GM12878 (cell line): Measurements from ENCODE around the gene CS. TPM values are rescaled to one million over a fixed set of nuclear protein-coding genes. Genes with fewer than 3 reads are reported as not detected.

Source experiments
- BCL11A ChIP-seq: IDR thresholded peaks from 2 replicates; pipeline ENCODE4 v1.6.1; 2011; ENCODE audit warnings: low read depth, low read length
- BCL3 ChIP-seq: IDR thresholded peaks from 2 replicates; pipeline ENCODE4 v1.6.1; 2011; ENCODE audit warnings: borderline replicate concordance, low read depth, mild to moderate bottlenecking, moderate library complexity, low read length; ENCODE audit not compliant: insufficient read depth, poor library complexity, severe bottlenecking
- CREB1 ChIP-seq: IDR thresholded peaks from 2 replicates; pipeline ENCODE4 v1.6.1; 2012; ENCODE audit warnings: low read depth, mild to moderate bottlenecking, inconsistent platforms
- CREM ChIP-seq: IDR thresholded peaks from 2 replicates; pipeline ENCODE4 v1.6.1; 2014; ENCODE audit warnings: antibody characterized with exemption, low read depth
- EED ChIP-seq: sonication (generic); IDR thresholded peaks from 2 replicates; pipeline ENCODE4 v1.6.1; 2016; ENCODE audit warnings: antibody characterized with exemption, low read depth
- HCFC1 ChIP-seq: fragments of 150-350 bp; IDR thresholded peaks from 2 replicates; pipeline ENCODE4 v1.6.1; 2014; ENCODE audit warnings: low read length
- HDGF ChIP-seq: fragments of 450-650 bp; IDR thresholded peaks from 2 replicates; pipeline ENCODE4 v1.6.1; 2016; ENCODE audit warnings: antibody characterized with exemption
- KAT2A ChIP-seq: conservative IDR thresholded peaks from 2 replicates; pipeline ENCODE4 v1.6.1; 2011; ENCODE audit warnings: low read depth, low read length; ENCODE audit not compliant: control insufficient read depth
- MAX ChIP-seq: IDR thresholded peaks from 2 replicates; pipeline ENCODE4 v1.6.1; 2012; ENCODE audit warnings: low read depth, low read length, improper control_type of control experiment
- MLLT1 ChIP-seq: fragments of 450-650 bp; IDR thresholded peaks from 2 replicates; pipeline ENCODE4 v1.6.1; 2016; ENCODE audit warnings: mild to moderate bottlenecking
- RB1 ChIP-seq: fragments of 450-650 bp; formaldehyde crosslinking; IDR thresholded peaks from 2 replicates; pipeline ENCODE4 v1.6.1; 2017; ENCODE audit warnings: mild to moderate bottlenecking, borderline replicate concordance
- RELA ChIP-seq: fragments of 450-650 bp; IDR thresholded peaks from 2 replicates; pipeline ENCODE4 v1.8.0; 2014; ENCODE audit warnings: borderline replicate concordance; ENCODE audit not compliant: partially characterized antibody
- RFX5 ChIP-seq: IDR thresholded peaks from 2 replicates; pipeline ENCODE4 v1.6.1; 2011; ENCODE audit warnings: low read depth, low read length, improper control_type of control experiment
- RUNX3 ChIP-seq: IDR thresholded peaks from 2 replicates; pipeline ENCODE4 v1.6.1; 2012; ENCODE audit warnings: low read length, inconsistent platforms
- SIX5 ChIP-seq: IDR thresholded peaks from 2 replicates; pipeline ENCODE4 v1.6.1; 2011; ENCODE audit warnings: mild to moderate bottlenecking, low read depth, low read length, moderate library complexity; ENCODE audit not compliant: severe bottlenecking
- SPI1 ChIP-seq: IDR thresholded peaks from 2 replicates; pipeline ENCODE4 v1.6.1; 2011; ENCODE audit warnings: low read depth, mild to moderate bottlenecking, low read length, moderate library complexity, borderline replicate concordance; ENCODE audit not compliant: insufficient read depth
- SUZ12 ChIP-seq: fragments of 200-600 bp; sonication (generic); IDR thresholded peaks from one replicate; pipeline ENCODE4 v1.6.1; 2018; ENCODE audit warnings: antibody characterized with exemption, mild to moderate bottlenecking; ENCODE audit not compliant: unreplicated experiment
- TBL1XR1 ChIP-seq: IDR thresholded peaks from 2 replicates; pipeline ENCODE4 v1.6.1; 2012; ENCODE audit warnings: low read depth, low read length, improper control_type of control experiment
- TCF7 ChIP-seq: IDR thresholded peaks from 2 replicates; pipeline ENCODE4 v1.6.1; 2014; ENCODE audit warnings: antibody characterized with exemption, borderline replicate concordance
- ZNF207 ChIP-seq: fragments of 450-650 bp; IDR thresholded peaks from 2 replicates; pipeline ENCODE4 v1.6.1; 2014; ENCODE audit warnings: antibody characterized with exemption, mild to moderate bottlenecking, borderline replicate concordance
- ZNF687 ChIP-seq: fragments of 450-650 bp; IDR thresholded peaks from 2 replicates; pipeline ENCODE4 v1.6.1; 2017; ENCODE audit warnings: mild to moderate bottlenecking, moderate library complexity
- polyA plus RNA-seq, 11 experiments: library from polyadenylated mRNA; depleted of rRNA in 4 of 11; unstranded in 6 of 11; stranded (reverse) in 5 of 11; fragments of >200 nt; fragmentation: Nextera tagmentation in 4 of 11; fragmentation: Illumina TruSeq in 1 of 11; extraction: Ambion mirVana in 4 of 11; extraction: Trizol in 1 of 11; gene quantifications; 1 replicate in 1 of 11; 2 replicates in 10 of 11; pipeline versions ENCODE4 v1.2.1 to v1.2.3, GENCODE V29; 2011 to 2016; ENCODE audit warnings: inconsistent platforms in 2 of 11, missing spikeins in 2 of 11, low read depth in 1 of 11
- total RNA-seq, 4 experiments: library from RNA; depleted of rRNA in 3 of 4; stranded (reverse); fragments of >200 nt in 3 of 4; fragmentation: Illumina TruSeq in 1 of 4; extraction: Trizol in 1 of 4; gene quantifications; 2 replicates each; pipeline versions ENCODE4 v1.2.1 to v1.2.3, GENCODE V29; 2013 to 2021

CS gene
- total and polyA plus RNA-seq, 10 of the 15 experiments (the other 5 are each of a cell fraction or from before 2014, with no cell fraction given): 64.9 to 276 (median 139) TPM

- TF ChIP-seq ZNF687: no peak
- TF ChIP-seq SUZ12: no peak
- TF ChIP-seq ZNF207: no peak
- TF ChIP-seq CREB1: peak; percentile 69; the same call in 1 of the 2 replicates
- TF ChIP-seq MAX: no peak
- TF ChIP-seq EED: peak; percentile 81
- TF ChIP-seq BCL3: peak; percentile 40
- TF ChIP-seq RB1: 0 out of 2 replicates have a peak, but pooled peaks have one; percentile 40
- TF ChIP-seq MLLT1: peak; percentile 44; the same call in 1 of the 2 replicates
- peak; percentile 4; the same call in 1 of the 2 replicates for TF ChIP-seq SPI1
- TF ChIP-seq TBL1XR1: no peak
- no peak for TF ChIP-seq TCF7
- TF ChIP-seq SIX5: no peak
- TF ChIP-seq BCL11A: peak; percentile 37; the same call in 1 of the 2 replicates
- no peak for TF ChIP-seq KAT2A
- TF ChIP-seq HDGF: peak; percentile 63; the same call in 1 of the 2 replicates
- TF ChIP-seq CREM: peak; percentile 62; the same call in 1 of the 2 replicates
- TF ChIP-seq RUNX3: peak; percentile 90
- no peak for TF ChIP-seq HCFC1
- no peak for TF ChIP-seq RFX5
- TF ChIP-seq RELA: peak; percentile 58
Observed at GRCh38 chr12:56338308-56339157, 38.4 kb upstream of the CS start, which contains the start of gene IL23A (continued).
